B cell (primary cell): ENCODE measurements around the gene EDAR. TPM values are rescaled to one million over a fixed set of nuclear protein-coding genes. Genes with fewer than 3 reads are reported as not detected.

Experiments used
- ATAC-seq: fragments of 200-7000 bp; cut with Tn5 transposase; one replicate; pipeline ENCODE4 v1.10.0; 2021; ENCODE audit warnings: low read depth, mild to moderate bottlenecking, moderate number of reproducible peaks, moderate library complexity
- CTCF ChIA-PET: fragments of 350-600 bp; sonication (Branson Sonifier 250); formaldehyde crosslinking; loops from one replicate; lab custom pipeline; 2021; ENCODE audit warnings: antibody characterized with exemption, inconsistent platforms; lab: Charles Lee
- POLR2A ChIA-PET: fragments of 350-600 bp; sonication (Branson Sonifier 250); formaldehyde crosslinking; loops from one replicate; lab custom pipeline; 2021; ENCODE audit warnings: antibody characterized with exemption; lab: Charles Lee
- DNase-seq: peaks from one replicate; pipeline ENCODE4 v3.0.0; 2013
- H2AFZ ChIP-seq: 2 replicates; pipeline ENCODE4 v1.6.1; 2012; ENCODE audit warnings: mild to moderate bottlenecking, low read depth, low read length; ENCODE audit not compliant: insufficient read depth, poor library complexity, severe bottlenecking
- H3K27ac ChIP-seq, 2 donors: 1 replicate in 1 of 2; 2 replicates in 1 of 2; pipeline ENCODE4 v1.5.1; 2012 to 2013; ENCODE audit warnings: low read length in 2 of 2, mild to moderate bottlenecking in 2 of 2, moderate library complexity in 1 of 2
- H3K27me3 ChIP-seq, 4 experiments: fragments of 200-600 bp in 1 of 4; sonication (generic) in 1 of 4; replicated peaks in 1 of 4; 1 replicate in 2 of 4; 2 replicates in 2 of 4; pipeline versions ENCODE4 v1.6.1 to v1.7.0; 2013 to 2016; ENCODE audit warnings: low read length in 3 of 4, mild to moderate bottlenecking in 2 of 4, mixed read lengths in 1 of 4, moderate library complexity in 1 of 4; ENCODE audit not compliant: insufficient read depth in 4 of 4, control insufficient read depth in 3 of 4; ENCODE audit errors: control extremely low read depth in 1 of 4
- H3K36me3 ChIP-seq, 2 experiments: replicated peaks in 1 of 2; 1 replicate in 1 of 2; 2 replicates in 1 of 2; pipeline versions ENCODE4 v1.6.1 to v1.7.1; 2013; ENCODE audit warnings: low read length in 1 of 2; ENCODE audit not compliant: insufficient read depth in 2 of 2, control insufficient read depth in 1 of 2; ENCODE audit errors: control extremely low read depth in 1 of 2, extremely low read depth in 1 of 2
- H3K4me1 ChIP-seq, 2 donors: fragments of 200-600 bp in 1 of 2; sonication (generic) in 1 of 2; 1 replicate in 1 of 2; 2 replicates in 1 of 2; pipeline versions ENCODE4 v1.5.1 to v1.6.1; 2013 to 2017; ENCODE audit warnings: low read length in 2 of 2; ENCODE audit not compliant: control insufficient read depth in 2 of 2, insufficient read depth in 2 of 2
- H3K4me2 ChIP-seq: replicated peaks from 2 replicates; pipeline ENCODE3; 2012; ENCODE audit warnings: mild to moderate bottlenecking, low read depth, low read length; ENCODE audit not compliant: poor library complexity, severe bottlenecking
- H3K4me3 ChIP-seq, 5 experiments: fragments of 200-600 bp in 1 of 5; sonication (generic) in 1 of 5; 1 replicate in 3 of 5; 2 replicates in 2 of 5; pipeline versions ENCODE4 v1.5.1 to v1.7.0; 2011 to 2016; ENCODE audit warnings: low read length in 4 of 5, mild to moderate bottlenecking in 4 of 5, low read depth in 2 of 5, control low read depth in 1 of 5, moderate library complexity in 1 of 5; ENCODE audit not compliant: insufficient read depth in 1 of 5; ENCODE audit errors: control extremely low read depth in 1 of 5, extremely low read depth in 1 of 5
- H3K79me2 ChIP-seq: fragments of 200-600 bp; sonication (generic); one replicate; pipeline ENCODE4 v1.6.0; 2016; ENCODE audit warnings: low read length; ENCODE audit not compliant: control insufficient read depth, insufficient read depth
- H3K9ac ChIP-seq: fragments of 200-600 bp; sonication (generic); 2 replicates; pipeline ENCODE4 v1.6.1; 2017; ENCODE audit warnings: mild to moderate bottlenecking, low read length, moderate library complexity
- H3K9me3 ChIP-seq, 3 donors: one replicate each; pipeline versions ENCODE4 v1.6.1 to v1.7.1; 2013; ENCODE audit warnings: low read length in 2 of 3; ENCODE audit not compliant: control insufficient read depth in 2 of 3, insufficient read depth in 1 of 3; ENCODE audit errors: control extremely low read depth in 1 of 3
- H4K20me1 ChIP-seq: 2 replicates; pipeline ENCODE4 v1.6.0; 2012; ENCODE audit warnings: mild to moderate bottlenecking, low read length; ENCODE audit not compliant: insufficient read depth, control insufficient read depth, poor library complexity, severe bottlenecking
- H3K27ac Mint-ChIP-seq: one replicate; pipeline ENCODE4 v1.8.0; 2021; ENCODE audit warnings: mixed read lengths
- H3K27me3 Mint-ChIP-seq: one replicate; pipeline ENCODE4 v1.8.0; 2021; ENCODE audit warnings: mixed read lengths
- H3K4me1 Mint-ChIP-seq: one replicate; pipeline ENCODE4 v1.8.0; 2021; ENCODE audit warnings: mixed read lengths
- H3K4me3 Mint-ChIP-seq: one replicate; pipeline ENCODE4 v1.8.0; 2021; ENCODE audit warnings: mixed read lengths
- H3K9me3 Mint-ChIP-seq: one replicate; pipeline ENCODE4 v1.8.0; 2022; ENCODE audit warnings: mixed read lengths; ENCODE audit not compliant: insufficient read depth
- EZH2 ChIP-seq: IDR thresholded peaks from 2 replicates; pipeline ENCODE4 v1.6.1; 2012; ENCODE audit warnings: borderline replicate concordance, low read depth, mild to moderate bottlenecking, moderate library complexity, low read length; ENCODE audit not compliant: insufficient read depth, poor library complexity, severe bottlenecking
- WGBS: methylation state at CpG from one replicate; pipeline ENCODE4 v1.1.5; 2013; ENCODE audit warnings: missing lambda C conversion rate; ENCODE audit not compliant: insufficient coverage; 5-methylcytosine and 5-hydroxymethylcytosine counted together
- intact Hi-C: fragments of 100-400 bp; cut with micrococcal nuclease; formaldehyde crosslinking; loops from one replicate; pipeline ENCODE4 v1.10.0; 2022
- polyA plus RNA-seq: library from polyadenylated mRNA; depleted of rRNA; stranded (reverse); fragments of >200 nt; gene quantifications from 2 replicates; pipeline ENCODE4 v1.2.3, GENCODE V29; 2012
- total RNA-seq, 2 donors: library from RNA; stranded (reverse); fragments of 120-200 nt in 1 of 2; gene quantifications; 1 replicate in 1 of 2; 2 replicates in 1 of 2; pipeline versions ENCODE4 v1.2.3 to v1.2.4, GENCODE V29; 2013 to 2022
- TF ChIP-seq, protein P1 (sequence below): fragments of 200-600 bp; IDR thresholded peaks from one replicate; pipeline ENCODE4 v1.8.0; 2022; ENCODE audit warnings: antibody characterized with exemption, mild to moderate bottlenecking

Gene EDAR
- total and polyA plus RNA-seq, 2 donors (not counting 1 experiment from before 2014, with no cell fraction given): 0.03 TPM; not detected in 1

DNA sequence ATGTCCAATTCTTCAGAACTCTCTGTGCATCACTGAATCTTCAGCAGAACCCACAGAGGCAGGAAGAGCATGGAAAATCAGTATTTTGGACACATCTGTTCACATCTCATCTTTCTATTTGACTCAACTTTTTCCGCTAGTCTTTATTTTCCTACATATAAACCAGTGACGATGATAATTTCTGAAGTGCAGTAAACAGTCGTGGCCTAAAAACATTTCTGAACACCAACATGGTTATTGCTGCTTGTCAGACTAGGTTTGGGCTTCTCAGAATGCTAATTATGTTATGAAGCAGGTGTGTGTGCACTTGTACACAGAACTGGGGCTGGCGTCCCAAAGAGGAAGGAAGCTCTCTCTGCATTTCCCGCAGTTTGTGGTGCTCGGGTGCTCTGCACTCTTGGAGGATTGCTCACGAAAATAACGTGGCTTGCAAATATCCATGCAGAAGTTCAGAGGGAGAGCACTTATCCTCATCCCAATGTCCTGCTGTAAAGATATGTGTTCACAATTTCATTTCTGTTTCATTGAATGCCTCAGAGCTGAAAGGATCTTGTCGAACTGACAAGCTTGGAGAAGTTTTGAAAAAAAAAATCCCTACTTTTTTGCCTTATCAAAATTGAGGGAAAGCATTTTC is 50.8 kb downstream of the EDAR start:
- Mint-ChIP-seq H3K4me1 (peaks cover 5% of the 10 kb centered on the region), H3K27me3 (peaks cover 5% of the 10 kb centered on the region), H3K4me3 (no peak overlapping the region), H3K27ac (no peak overlapping the region), H3K9me3 (no peaks in the 10 kb centered on the region)
- Histone ChIP-seq H3K4me2 (no peak overlapping the region), H3K9ac (no peak overlapping the region), H3K27me3 (no peaks in the 10 kb centered on the region), H3K4me1 (no peaks in the 10 kb centered on the region), H3K79me2 (no peaks in the 10 kb centered on the region), H4K20me1 (no peaks in the 10 kb centered on the region), H3K4me3 (no peak overlapping the region), H3K9me3 (peaks cover 0 to 2% (median 0%) of the 10 kb centered on the region in 3 donors), H3K36me3 (no peaks in the 10 kb centered on the region), H2AFZ (no peak overlapping the region), H3K27ac (no peak overlapping the region)
- WGBS: 0% methylated on average over 6 of the region's 9 CpGs
- ChIA-PET POLR2A (no interaction called here), CTCF (no interaction called here)
- no peak for DNase-seq
- intact Hi-C loops: no loop called here
- no peak for ATAC-seq
- no peak for TF ChIP-seq EZH2
- TF ChIP-seq, protein P1, sequence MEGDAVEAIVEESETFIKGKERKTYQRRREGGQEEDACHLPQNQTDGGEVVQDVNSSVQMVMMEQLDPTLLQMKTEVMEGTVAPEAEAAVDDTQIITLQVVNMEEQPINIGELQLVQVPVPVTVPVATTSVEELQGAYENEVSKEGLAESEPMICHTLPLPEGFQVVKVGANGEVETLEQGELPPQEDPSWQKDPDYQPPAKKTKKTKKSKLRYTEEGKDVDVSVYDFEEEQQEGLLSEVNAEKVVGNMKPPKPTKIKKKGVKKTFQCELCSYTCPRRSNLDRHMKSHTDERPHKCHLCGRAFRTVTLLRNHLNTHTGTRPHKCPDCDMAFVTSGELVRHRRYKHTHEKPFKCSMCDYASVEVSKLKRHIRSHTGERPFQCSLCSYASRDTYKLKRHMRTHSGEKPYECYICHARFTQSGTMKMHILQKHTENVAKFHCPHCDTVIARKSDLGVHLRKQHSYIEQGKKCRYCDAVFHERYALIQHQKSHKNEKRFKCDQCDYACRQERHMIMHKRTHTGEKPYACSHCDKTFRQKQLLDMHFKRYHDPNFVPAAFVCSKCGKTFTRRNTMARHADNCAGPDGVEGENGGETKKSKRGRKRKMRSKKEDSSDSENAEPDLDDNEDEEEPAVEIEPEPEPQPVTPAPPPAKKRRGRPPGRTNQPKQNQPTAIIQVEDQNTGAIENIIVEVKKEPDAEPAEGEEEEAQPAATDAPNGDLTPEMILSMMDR: no peak

DNA sequence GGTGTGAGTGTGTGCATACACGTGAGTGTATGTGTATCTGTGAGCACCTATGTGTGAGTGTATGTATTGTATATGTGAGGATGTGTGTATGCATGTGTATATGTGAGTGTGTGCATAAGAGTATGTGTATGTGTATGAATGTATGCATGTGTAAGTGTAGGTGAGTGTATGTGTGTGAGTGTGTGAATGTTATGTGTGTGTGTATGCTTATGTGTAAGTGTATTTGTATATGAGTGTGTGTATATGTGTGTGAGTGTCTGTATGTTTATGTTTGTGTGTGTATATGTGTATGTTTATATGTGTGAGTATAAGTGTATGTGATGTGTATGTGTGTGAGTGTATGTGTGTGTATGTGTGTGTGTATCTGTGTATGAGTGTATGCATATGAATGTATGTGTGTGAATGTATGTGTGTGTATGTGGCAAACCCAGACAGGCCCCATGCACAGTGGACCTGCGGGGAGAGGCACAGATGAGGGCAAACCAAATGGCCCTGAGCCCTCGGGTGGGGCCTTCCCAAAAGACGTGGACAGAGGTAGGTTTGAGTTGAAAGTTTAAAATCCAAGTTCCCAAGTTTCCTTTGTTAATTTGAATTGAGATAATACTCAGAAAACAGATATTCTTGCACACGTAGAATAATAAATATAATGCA is 51.5 kb downstream of the EDAR start:
- Histone ChIP-seq H3K4me1 (no peaks in the 10 kb centered on the region), H3K27ac (no peak overlapping the region), H3K9me3 (peaks cover 0 to 2% (median 0%) of the 10 kb centered on the region in 3 donors), H3K27me3 (no peaks in the 10 kb centered on the region), H4K20me1 (no peaks in the 10 kb centered on the region), H3K79me2 (no peaks in the 10 kb centered on the region), H3K9ac (no peak overlapping the region), H3K36me3 (no peaks in the 10 kb centered on the region), H3K4me2 (no peak overlapping the region), H3K4me3 (no peak overlapping the region), H2AFZ (no peak overlapping the region)
- TF ChIP-seq, protein P1: no peak
- TF ChIP-seq EZH2: no peak
- WGBS: 92% methylated on average over 3 of the region's 5 CpGs
- ChIA-PET CTCF (no interaction called here), POLR2A (no interaction called here)
- Mint-ChIP-seq H3K4me1 (peaks cover 5% of the 10 kb centered on the region), H3K9me3 (no peaks in the 10 kb centered on the region), H3K27me3 (peaks cover 8% of the 10 kb centered on the region), H3K27ac (no peak overlapping the region), H3K4me3 (no peak overlapping the region)
- intact Hi-C loops: no loop called here
- DNase-seq (no peak), ATAC-seq (no peak)
